Natural killer cell treated with Interleukin-12 subunit alpha and Interleukin-12 subunit beta and Interleukin-15 and Interleukin-18, amount 100 ng/mL, for 72 hours (primary cell): ENCODE measurements around the gene ATG9B. TPM values are rescaled to one million over a fixed set of nuclear protein-coding genes. Genes with fewer than 3 reads are reported as not detected.
"Not testable (repeated sequence)": the region's sequence is repeated elsewhere in the genome, so short reads cannot be mapped to it uniquely, and the experiment has no call there.

Experiments used
- ATAC-seq, 2 donors: fragments of 150-1000 bp; cut with Tn5 transposase in 1 of 2; sonication (Bioruptor Pico), chemical (Tn5 transposase) in 1 of 2; 2 replicates each; pipeline ENCODE4 v1.10.0; 2021
- DNase-seq: peaks from one replicate; pipeline ENCODE4 v3.0.0; 2022; ENCODE audit warnings: low spot score
- H3K27ac Mint-ChIP-seq, 2 donors: 1 replicate in 1 of 2; 2 replicates in 1 of 2; pipeline ENCODE4 v1.8.0; 2022; ENCODE audit warnings: mixed read lengths in 2 of 2, mild to moderate bottlenecking in 1 of 2, moderate library complexity in 1 of 2
- H3K27me3 Mint-ChIP-seq, 2 donors: 1 replicate in 1 of 2; 2 replicates in 1 of 2; pipeline ENCODE4 v1.8.0; 2022; ENCODE audit warnings: mixed read lengths in 2 of 2
- H3K36me3 Mint-ChIP-seq: one replicate; pipeline ENCODE4 v1.8.0; 2022; ENCODE audit warnings: mixed read lengths
- H3K4me1 Mint-ChIP-seq, 2 donors: 1 replicate in 1 of 2; 2 replicates in 1 of 2; pipeline ENCODE4 v1.8.0; 2022; ENCODE audit warnings: low read depth in 2 of 2, mixed read lengths in 2 of 2, mild to moderate bottlenecking in 1 of 2
- H3K4me3 Mint-ChIP-seq: one replicate; pipeline ENCODE4 v1.8.0; 2022; ENCODE audit warnings: mixed read lengths
- H3K9me3 Mint-ChIP-seq: 2 replicates; pipeline ENCODE4 v1.8.0; 2022; ENCODE audit warnings: mixed read lengths
- total RNA-seq, 2 donors: library from RNA; stranded (reverse); gene quantifications; one replicate each; pipeline ENCODE4 v1.2.3, GENCODE V29; 2022

The ATG9B gene
- total RNA-seq, 2 donors from 2014 or later = 2.5 to 2.7 TPM

GRCh38 chr7:151012911-151013347 is 11.4 kb downstream of the ATG9B start:
- ATAC-seq = no peak
- no peak for DNase-seq
- Mint-ChIP-seq H3K4me1 (peaks cover 39 to 48% of the 10 kb centered on the region in 2 donors), H3K27ac (no peak overlapping the region), H3K27me3 (peaks cover 3 to 5% of the 10 kb centered on the region in 2 donors), H3K4me3 (peak overlapping the region; percentile 55), H3K9me3 (no peaks in the 10 kb centered on the region), H3K36me3 (no peaks in the 10 kb centered on the region)

DNA sequence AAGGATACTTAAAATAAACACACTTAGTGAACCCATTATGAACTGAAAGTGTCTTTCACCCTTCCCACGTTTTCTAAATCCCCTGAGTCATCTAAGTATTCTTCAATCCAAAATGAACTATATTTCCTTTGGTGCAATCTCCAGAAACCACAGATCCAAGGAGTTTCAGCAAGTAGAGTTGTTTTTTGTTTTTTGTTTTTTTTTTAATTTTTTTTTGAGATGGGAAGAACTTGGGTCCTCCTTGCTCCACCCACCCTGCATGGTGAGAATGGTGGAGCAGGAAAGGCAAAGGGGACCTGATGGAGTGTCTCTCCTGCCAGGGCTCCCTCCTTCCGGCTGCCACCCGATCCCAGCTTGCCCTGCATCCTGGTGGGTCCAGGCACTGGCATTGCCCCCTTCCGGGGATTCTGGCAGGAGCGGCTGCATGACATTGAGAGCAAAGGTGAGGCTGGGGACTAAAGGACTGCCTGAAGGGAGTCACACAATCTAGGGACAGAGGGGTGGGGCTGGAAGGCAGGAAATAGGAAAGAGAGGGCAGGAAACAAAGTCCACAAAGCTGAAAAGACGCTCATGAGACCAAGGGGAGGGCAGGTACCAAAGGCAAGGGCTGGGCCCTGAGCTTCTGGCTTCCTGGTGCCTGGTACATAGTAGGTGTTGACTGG is 12.1 kb downstream of the ATG9B start:
- Mint-ChIP-seq H3K27me3 (peaks cover 0 to 2% of the 10 kb centered on the region in 2 donors), H3K9me3 (no peaks in the 10 kb centered on the region), H3K4me1 (peaks cover 42 to 50% of the 10 kb centered on the region in 2 donors), H3K36me3 (no peaks in the 10 kb centered on the region), H3K27ac (peak overlapping the region in 1 of 2 donors; percentile 79), H3K4me3 (peak overlapping the region; percentile 55)
- DNase-seq = no peak
- no peak for ATAC-seq

GRCh38 chr7:151011616-151012015 is 12.7 kb downstream of the ATG9B start:
- H3K4me1 Mint-ChIP-seq = peaks cover 42 to 50% of the 10 kb centered on the region in 2 donors
- not testable (repeated sequence) for H3K27me3 Mint-ChIP-seq, ATAC-seq, DNase-seq, H3K4me3 Mint-ChIP-seq, H3K9me3 Mint-ChIP-seq, H3K36me3 Mint-ChIP-seq
- peak overlapping the region in 1 of 2 donors; percentile 79 for H3K27ac Mint-ChIP-seq

- Mint-ChIP-seq H3K4me3 (peak overlapping the region; percentile 49), H3K4me1 (peaks cover 42 to 50% of the 10 kb centered on the region in 2 donors), H3K9me3 (no peaks in the 10 kb centered on the region), H3K27me3 (no peaks in the 10 kb centered on the region), H3K36me3 (no peaks in the 10 kb centered on the region), H3K27ac (peak overlapping the region; percentile 57 to 79)
- DNase-seq = no peak
- no peak for ATAC-seq
Observed at GRCh38 chr7:151011097-151011409, 13.2 kb downstream of the ATG9B start.

DNA sequence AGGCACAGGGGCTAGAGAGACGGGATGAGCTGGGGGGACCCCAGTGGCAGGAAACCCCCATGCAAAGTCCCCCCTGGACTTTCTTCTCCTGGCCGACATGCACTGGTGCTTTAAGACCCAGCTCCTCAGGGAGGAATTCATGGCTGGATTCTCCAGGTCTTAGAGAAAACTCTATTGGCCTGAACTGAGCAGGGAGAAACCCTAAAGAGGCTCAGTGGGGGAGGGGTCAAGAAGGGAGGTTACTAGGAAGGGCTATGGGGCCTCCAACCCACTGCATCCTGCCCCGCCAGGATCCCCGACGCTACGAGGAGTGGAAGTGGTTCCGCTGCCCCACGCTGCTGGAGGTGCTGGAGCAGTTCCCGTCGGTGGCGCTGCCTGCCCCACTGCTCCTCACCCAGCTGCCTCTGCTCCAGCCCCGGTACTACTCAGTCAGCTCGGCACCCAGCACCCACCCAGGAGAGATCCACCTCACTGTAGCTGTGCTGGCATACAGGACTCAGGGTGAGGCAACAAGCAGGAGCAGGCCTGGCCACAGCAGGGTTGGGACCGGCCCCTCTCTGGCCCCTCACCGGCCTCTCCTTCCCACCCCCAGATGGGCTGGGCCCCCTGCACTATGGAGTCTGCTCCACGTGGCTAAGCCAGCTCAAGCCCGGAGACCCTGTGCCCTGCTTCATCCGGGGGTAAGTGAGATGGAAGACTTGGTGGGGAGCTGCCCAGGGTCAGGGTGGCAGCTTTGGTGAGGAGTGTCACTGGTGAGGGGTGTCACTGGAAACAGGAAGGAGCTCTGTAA is 13.8 kb downstream of the ATG9B start:
- DNase-seq = no peak
- ATAC-seq = peak; percentile 18 to 52
- peak overlapping the region; percentile 57 to 79 for H3K27ac Mint-ChIP-seq
- no peaks in the 10 kb centered on the region for H3K27me3 Mint-ChIP-seq
- H3K4me1 Mint-ChIP-seq = peaks cover 41 to 48% of the 10 kb centered on the region in 2 donors
- H3K9me3 Mint-ChIP-seq = no peaks in the 10 kb centered on the region
- H3K36me3 Mint-ChIP-seq = no peaks in the 10 kb centered on the region
- H3K4me3 Mint-ChIP-seq = peak overlapping the region; percentile 49

- Mint-ChIP-seq H3K36me3 (no peaks in the 10 kb centered on the region), H3K4me1 (peaks cover 35 to 43% of the 10 kb centered on the region in 2 donors), H3K27ac (no peak overlapping the region), H3K4me3 (peak overlapping the region; percentile 49), H3K9me3 (no peaks in the 10 kb centered on the region), H3K27me3 (no peaks in the 10 kb centered on the region)
- DNase-seq = no peak
- ATAC-seq = no peak
Observed at GRCh38 chr7:151010037-151010306, 14.3 kb downstream of the ATG9B start.

DNA sequence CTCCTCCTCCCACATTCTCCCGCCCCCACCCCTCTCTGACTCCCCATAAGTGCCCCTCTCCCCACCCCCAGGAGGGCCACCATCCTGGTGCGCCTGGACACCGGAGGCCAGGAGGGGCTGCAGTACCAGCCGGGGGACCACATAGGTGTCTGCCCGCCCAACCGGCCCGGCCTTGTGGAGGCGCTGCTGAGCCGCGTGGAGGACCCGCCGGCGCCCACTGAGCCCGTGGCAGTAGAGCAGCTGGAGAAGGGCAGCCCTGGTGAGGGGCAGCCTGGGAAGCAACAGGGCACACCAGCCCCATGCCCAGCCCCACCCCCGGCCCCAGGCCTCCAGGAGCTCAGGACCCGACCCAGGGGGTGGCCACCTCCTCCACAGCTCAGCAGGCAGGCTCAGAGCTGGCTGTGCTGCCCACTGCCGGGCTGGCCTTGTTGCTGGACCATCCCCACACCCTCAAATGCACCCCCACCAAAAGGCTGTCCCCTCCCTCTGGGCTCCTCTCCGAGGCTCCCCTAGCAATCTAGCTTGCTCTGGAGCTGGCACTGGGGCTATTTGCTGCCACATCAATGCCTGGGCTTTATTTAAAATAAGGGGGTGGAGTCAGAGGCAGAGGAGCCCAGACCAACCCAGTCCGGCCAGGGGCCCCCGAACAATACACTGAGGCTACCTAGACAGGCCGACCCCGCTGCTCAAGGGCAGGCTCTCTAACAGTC is 14.8 kb downstream of the ATG9B start:
- Mint-ChIP-seq H3K4me1 (peaks cover 34 to 42% of the 10 kb centered on the region in 2 donors), H3K9me3 (no peaks in the 10 kb centered on the region), H3K27me3 (no peaks in the 10 kb centered on the region), H3K36me3 (no peaks in the 10 kb centered on the region), H3K4me3 (no peak overlapping the region), H3K27ac (no peak overlapping the region)
- ATAC-seq (no peak), DNase-seq (no peak)

GRCh38 chr7:151008511-151009323 is 15.6 kb downstream of the ATG9B start:
- Mint-ChIP-seq H3K4me1 (peaks cover 28 to 38% of the 10 kb centered on the region in 2 donors), H3K27ac (peak overlapping the region; percentile 64 to 84), H3K36me3 (no peaks in the 10 kb centered on the region), H3K9me3 (no peaks in the 10 kb centered on the region), H3K4me3 (peak overlapping the region; percentile 77), H3K27me3 (no peaks in the 10 kb centered on the region)
- ATAC-seq (peak; percentile 81 to 86), DNase-seq (peak; percentile 91)

DNA sequence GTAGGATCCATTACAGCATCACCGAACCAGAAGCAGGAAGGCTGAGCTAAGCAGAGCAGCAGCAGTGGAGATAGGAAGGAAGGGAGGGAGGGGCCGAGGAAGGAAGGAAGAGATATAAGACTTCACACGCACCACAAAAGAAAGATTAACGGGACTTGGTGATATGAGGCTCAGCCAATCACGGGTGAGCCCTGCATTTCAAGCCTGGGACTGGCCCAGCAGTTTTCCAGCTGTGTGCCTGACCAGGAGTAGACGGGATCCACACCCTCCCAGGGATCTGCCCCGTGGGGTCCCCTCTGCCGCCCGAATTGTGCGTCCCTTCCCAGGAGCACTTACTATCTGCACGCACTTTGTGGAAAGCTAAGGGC is 16.2 kb downstream of the ATG9B start:
- Mint-ChIP-seq H3K4me1 (peaks cover 28 to 38% of the 10 kb centered on the region in 2 donors), H3K27ac (peak overlapping the region; percentile 64 to 84), H3K9me3 (no peaks in the 10 kb centered on the region), H3K4me3 (peak overlapping the region; percentile 77), H3K36me3 (no peaks in the 10 kb centered on the region), H3K27me3 (no peaks in the 10 kb centered on the region)
- ATAC-seq (peak; percentile 22 to 49), DNase-seq (no peak)

GRCh38 chr7:151007469-151007898 is 16.8 kb downstream of the ATG9B start:
- peak overlapping the region in 1 of 2 donors; percentile 84 for H3K27ac Mint-ChIP-seq
- peak overlapping the region; percentile 77 for H3K4me3 Mint-ChIP-seq
- no peaks in the 10 kb centered on the region for H3K27me3 Mint-ChIP-seq
- ATAC-seq (no peak), DNase-seq (no peak)
- no peaks in the 10 kb centered on the region for H3K9me3 Mint-ChIP-seq
- no peaks in the 10 kb centered on the region for H3K36me3 Mint-ChIP-seq
- H3K4me1 Mint-ChIP-seq = peaks cover 24 to 35% of the 10 kb centered on the region in 2 donors

GRCh38 chr7:151006590-151007300 is 17.5 kb downstream of the ATG9B start:
- ATAC-seq = no peak

DNA sequence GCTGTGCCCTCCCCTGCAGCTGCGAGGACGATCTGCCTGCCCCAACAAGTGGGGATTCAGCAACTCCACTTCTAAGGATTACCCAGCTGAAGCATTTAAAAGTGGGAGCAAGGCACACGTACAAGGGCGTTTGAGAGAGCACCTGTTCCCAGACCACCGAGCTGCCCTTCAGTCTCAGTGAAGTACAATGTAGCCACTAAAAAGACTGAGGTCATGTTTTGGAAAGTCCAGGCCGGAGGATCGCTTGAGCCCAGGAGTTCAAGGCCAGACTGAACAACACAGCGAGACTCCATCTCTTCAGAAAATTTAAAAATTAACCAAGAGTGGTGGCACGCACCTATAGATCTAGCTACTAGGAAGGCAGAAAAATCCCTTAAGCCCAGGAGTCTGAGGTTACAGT is 18.7 kb downstream of the ATG9B start:
- H3K27ac Mint-ChIP-seq = peak overlapping the region in 1 of 2 donors; percentile 20
- no peaks in the 10 kb centered on the region for H3K36me3 Mint-ChIP-seq
- peaks cover 21 to 31% of the 10 kb centered on the region in 2 donors for H3K4me1 Mint-ChIP-seq
- no peak for DNase-seq
- H3K27me3 Mint-ChIP-seq = peaks cover 0 to 2% of the 10 kb centered on the region in 2 donors
- no peaks in the 10 kb centered on the region for H3K9me3 Mint-ChIP-seq
- ATAC-seq = no peak
- no peak overlapping the region for H3K4me3 Mint-ChIP-seq

More at GRCh38 chr7:151006590-151007300, 17.5 kb downstream of the ATG9B start:
- Mint-ChIP-seq H3K4me3 (no peak overlapping the region), H3K4me1 (peaks cover 21 to 34% of the 10 kb centered on the region in 2 donors), H3K9me3 (no peaks in the 10 kb centered on the region), H3K27ac (no peak overlapping the region), H3K27me3 (no peaks in the 10 kb centered on the region), H3K36me3 (no peaks in the 10 kb centered on the region)
- DNase-seq = no peak

DNA sequence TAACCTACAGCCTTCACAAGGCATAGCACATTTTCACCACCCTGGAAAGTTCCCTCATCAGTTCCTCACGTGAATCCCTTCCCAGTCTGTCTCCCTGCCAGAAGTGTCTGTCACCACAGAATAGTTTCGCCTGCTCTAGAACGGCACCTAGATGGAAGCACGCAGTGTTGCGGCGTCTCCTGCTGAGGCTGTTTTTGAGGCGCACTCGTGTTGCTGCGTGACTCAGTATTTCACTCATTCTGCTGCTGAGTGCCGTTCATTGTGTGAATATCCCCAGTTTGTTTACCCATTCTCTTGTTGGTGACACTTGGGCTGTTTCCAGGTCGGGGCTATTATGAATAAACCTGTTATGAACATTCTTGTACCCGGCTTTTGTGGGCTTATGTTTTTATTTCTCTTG is 20.7 kb downstream of the ATG9B start:
- Mint-ChIP-seq H3K4me1 (peaks cover 26 to 36% of the 10 kb centered on the region in 2 donors), H3K36me3 (no peaks in the 10 kb centered on the region), H3K27me3 (peaks cover 0 to 2% of the 10 kb centered on the region in 2 donors), H3K4me3 (no peak overlapping the region), H3K27ac (no peak overlapping the region), H3K9me3 (no peaks in the 10 kb centered on the region)
- ATAC-seq = no peak
- no peak for DNase-seq
